GM12878 (cell line): Measurements from ENCODE around the gene SPI1. TPM values are rescaled to one million over a fixed set of nuclear protein-coding genes. Genes with fewer than 3 reads are reported as not detected.
A peak's percentile ranks its signal among the peaks of the same experiment; 100 is the strongest.

ENCODE experiments used
- ATAC-seq: fragments of 200-7000 bp; cut with Tn5 transposase; 3 replicates; pipeline ENCODE4 v1.9.1; 2020; ENCODE audit warnings: mild to moderate bottlenecking, moderate library complexity
- BruUV-seq: library from RNA; stranded (reverse); fragments of 400-500 nt; replicated peaks from 2 replicates; lab custom pipeline; 2021; lab: Mats Ljungman, UMichigan
- CTCF ChIA-PET: fragments of 300-600 bp; sonication (Branson Sonifier 250); formaldehyde crosslinking; extraction: SDS; loops from one replicate; lab custom pipeline; 2021; ENCODE audit warnings: inconsistent platforms; lab: Yijun Ruan, JAX
- POLR2A ChIA-PET: fragments of 350-600 bp; formaldehyde crosslinking; extraction: SDS; loops from one replicate; lab custom pipeline; 2021; ENCODE audit warnings: inconsistent platforms; lab: Charles Lee
- RAD21 ChIA-PET: fragments of 300-600 bp; sonication (Branson Sonifier 250); formaldehyde crosslinking; loops from one replicate; lab custom pipeline; 2023; ENCODE audit warnings: antibody characterized with exemption; ENCODE audit not compliant: unreplicated experiment; lab: Charles Lee
- SMC1A ChIA-PET: fragments of 300-600 bp; sonication (Branson Sonifier 250); formaldehyde crosslinking; loops from one replicate; lab custom pipeline; 2023; ENCODE audit not compliant: unreplicated experiment, uncharacterized antibody; lab: Charles Lee
- DNase-seq: peaks from one replicate; pipeline ENCODE4 v3.0.0-alpha.2; 2011; ENCODE audit warnings: low read depth, low spot score
- FAIRE-seq: peaks from 3 replicates; lab custom pipeline; 2011; peaks lifted over from hg19 to GRCh38; lab: Jason Lieb, UNC
- H2AFZ ChIP-seq: 2 replicates; pipeline ENCODE4 v1.6.0; 2011; ENCODE audit warnings: low read depth, low read length, control low read depth; ENCODE audit not compliant: control insufficient read depth
- H3K27ac ChIP-seq: 2 replicates; pipeline ENCODE4 v1.5.1; 2011; ENCODE audit warnings: control low read depth; ENCODE audit not compliant: control insufficient read depth, insufficient read depth
- H3K27me3 ChIP-seq, 2 experiments: replicated peaks in 1 of 2; 2 replicates each; pipeline versions ENCODE4 v1.6.0 to v1.6.1; 2011; ENCODE audit warnings: low read length in 1 of 2; ENCODE audit not compliant: control insufficient read depth in 2 of 2, insufficient read depth in 2 of 2
- H3K36me3 ChIP-seq, 2 experiments: 2 replicates each; pipeline ENCODE4 v1.5.1; 2011; ENCODE audit warnings: low read length in 1 of 2; ENCODE audit not compliant: control insufficient read depth in 2 of 2, insufficient read depth in 2 of 2
- H3K4me1 ChIP-seq: 2 replicates; pipeline ENCODE4 v1.6.1; 2011; ENCODE audit warnings: mild to moderate bottlenecking, low read length, moderate library complexity, mixed read lengths; ENCODE audit not compliant: control insufficient read depth, insufficient read depth
- H3K4me2 ChIP-seq: 2 replicates; pipeline ENCODE4 v1.6.0; 2011; ENCODE audit warnings: control low read depth; ENCODE audit not compliant: control insufficient read depth, insufficient read depth
- H3K4me3 ChIP-seq: fragments of 200-600 bp; sonication (generic); 2 replicates; pipeline ENCODE4 v1.5.1; 2016
- H3K79me2 ChIP-seq: 2 replicates; pipeline ENCODE4 v1.6.0; 2011; ENCODE audit warnings: low read length; ENCODE audit not compliant: control insufficient read depth, insufficient read depth
- H3K9ac ChIP-seq: 2 replicates; pipeline ENCODE4 v1.8.0; 2011; ENCODE audit warnings: low read length, control low read depth, mixed read lengths; ENCODE audit not compliant: control insufficient read depth, insufficient read depth
- H3K9me3 ChIP-seq: replicated peaks from 3 replicates; pipeline ENCODE4 v1.5.1; 2011; ENCODE audit warnings: mild to moderate bottlenecking, low read length; ENCODE audit not compliant: control insufficient read depth, insufficient read depth
- H4K20me1 ChIP-seq: 2 replicates; pipeline ENCODE4 v1.6.0; 2011; ENCODE audit not compliant: control insufficient read depth, insufficient read depth
- BCL11A ChIP-seq: IDR thresholded peaks from 2 replicates; pipeline ENCODE4 v1.6.1; 2011; ENCODE audit warnings: low read depth, low read length
- DPF2 ChIP-seq: fragments of 450-650 bp; IDR thresholded peaks from 2 replicates; pipeline ENCODE4 v1.6.1; 2017; ENCODE audit warnings: mild to moderate bottlenecking
- IRF4 ChIP-seq: IDR thresholded peaks from 2 replicates; pipeline ENCODE4 v1.6.1; 2011; ENCODE audit warnings: low read depth, low read length
- JUNB ChIP-seq: IDR thresholded peaks from 2 replicates; pipeline ENCODE4 v1.6.1; 2016; ENCODE audit warnings: antibody characterized with exemption, mild to moderate bottlenecking
- NRF1 ChIP-seq: conservative IDR thresholded peaks from 2 replicates; pipeline ENCODE4 v1.6.1; 2011; ENCODE audit warnings: mild to moderate bottlenecking, low read depth, low read length, improper control_type of control experiment
- RFX5 ChIP-seq: IDR thresholded peaks from 2 replicates; pipeline ENCODE4 v1.6.1; 2011; ENCODE audit warnings: low read depth, low read length, improper control_type of control experiment
- ZSCAN29 ChIP-seq: fragments of 450-650 bp; IDR thresholded peaks from 2 replicates; pipeline ENCODE4 v1.6.1; 2017; ENCODE audit warnings: mild to moderate bottlenecking, moderate library complexity
- whole genome bisulfite sequencing: methylation state at CpG from one replicate; pipeline ENCODE4 v1.1.6; 2016; ENCODE audit warnings: low lambda C conversion rate; ENCODE audit not compliant: insufficient replicate concordance, insufficient coverage; ENCODE audit errors: missing lambda C conversion rate; 5-methylcytosine and 5-hydroxymethylcytosine counted together
- in situ Hi-C: fragments of 300-500 bp; cut with MboI; formaldehyde crosslinking; loops from 9 replicates; pipeline ENCODE4 v1.14.3; 2018; ENCODE audit warnings: mixed read lengths
- intact Hi-C: fragments of 100-400 bp; cut with micrococcal nuclease; formaldehyde crosslinking; loops from one replicate; pipeline ENCODE4 v1.14.2; 2022; ENCODE audit not compliant: unreplicated experiment
- polyA plus RNA-seq, 11 experiments: library from polyadenylated mRNA; depleted of rRNA in 4 of 11; unstranded in 6 of 11; stranded (reverse) in 5 of 11; fragments of >200 nt; fragmentation: Nextera tagmentation in 4 of 11; fragmentation: Illumina TruSeq in 1 of 11; extraction: Ambion mirVana in 4 of 11; extraction: Trizol in 1 of 11; gene quantifications; 1 replicate in 1 of 11; 2 replicates in 10 of 11; pipeline versions ENCODE4 v1.2.1 to v1.2.3, GENCODE V29; 2011 to 2016; ENCODE audit warnings: inconsistent platforms in 2 of 11, missing spikeins in 2 of 11, low read depth in 1 of 11
- total RNA-seq, 4 experiments: library from RNA; depleted of rRNA in 3 of 4; stranded (reverse); fragments of >200 nt in 3 of 4; fragmentation: Illumina TruSeq in 1 of 4; extraction: Trizol in 1 of 4; gene quantifications; 2 replicates each; pipeline versions ENCODE4 v1.2.1 to v1.2.3, GENCODE V29; 2013 to 2021

SPI1 gene
- total and polyA plus RNA-seq, 10 of the 15 experiments (the other 5 are each of a cell fraction or from before 2014, with no cell fraction given) = 0.05 to 31.1 (median 9.7) TPM

DNA sequence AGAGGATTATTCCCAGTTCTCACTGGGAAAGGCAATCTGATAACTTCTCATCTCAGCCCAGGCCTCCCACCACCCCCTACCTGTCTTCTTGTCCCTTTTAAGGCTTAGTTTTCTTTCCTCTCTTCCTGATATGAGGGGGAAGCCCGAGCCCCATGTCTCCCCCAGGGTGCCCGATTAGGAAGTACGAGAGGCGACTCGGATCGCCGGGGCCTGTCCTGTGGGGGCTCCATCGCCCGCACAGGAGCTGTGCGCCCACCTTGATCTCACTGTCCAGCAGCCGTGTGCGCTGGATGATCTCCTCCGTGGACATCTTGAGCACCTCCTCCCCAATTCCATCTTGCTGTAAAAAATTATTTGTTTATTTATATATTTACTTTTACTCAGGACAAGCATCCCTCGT lies 47.3 kb upstream of the SPI1 start:
- CTCF ChIA-PET = interaction anchor here (1.1 to 4.2 kb wide), 4 partner anchors 14 to 167 kb away, joined by 3 to 39 read pairs (median 5); no protein-coding TSS in a partner anchor
- no peak for TF ChIP-seq JUNB
- no peak for TF ChIP-seq ZSCAN29
- TF ChIP-seq NRF1 = no peak
- no peak for TF ChIP-seq IRF4
- no peak for TF ChIP-seq BCL11A
- no peak for TF ChIP-seq DPF2
- TF ChIP-seq RFX5 = no peak
- no peaks in the 10 kb centered on the region for H3K27me3 ChIP-seq
- POLR2A ChIA-PET = interaction anchor here (0.5 to 1.7 kb wide), 4 partner anchors 8 to 207 kb away, joined by 3 to 4 read pairs (median 3); partner anchors contain the start of genes ACP2 and SLC39A13
- peaks cover 22% of the 10 kb centered on the region for H3K79me2 ChIP-seq
- in situ Hi-C loops (no loop called here), intact Hi-C loops (loop anchor here (5.0 kb wide), 1 partner anchor 248 kb away; the partner anchor contains the start of gene ARFGAP2)
- no peaks in the 10 kb centered on the region for H3K9me3 ChIP-seq
- TSS peak; percentile 81 for BruUV-seq
- peak overlapping the region; percentile 97 for H3K4me3 ChIP-seq
- peak overlapping the region; percentile 98 for H3K9ac ChIP-seq
- RAD21 ChIA-PET = interaction anchor here (1.2 kb wide), 1 partner anchor 177 kb away, joined by 3 read pairs; the partner anchor contains the start of gene ACP2
- SMC1A ChIA-PET = interaction anchor here (0.8 to 1.4 kb wide), 2 partner anchors 52 to 289 kb away, joined by 3 read pairs; no protein-coding TSS in a partner anchor
- peak overlapping the region; percentile 99 for H3K27ac ChIP-seq
- peaks cover 12% of the 10 kb centered on the region for H3K4me1 ChIP-seq
- H2AFZ ChIP-seq = peak overlapping the region; percentile 100; the same call in 1 of the 2 replicates
- FAIRE-seq (no peak), ATAC-seq (peak; percentile 12), DNase-seq (no peak)
- no peaks in the 10 kb centered on the region for H4K20me1 ChIP-seq
- peaks cover 16 to 24% of the 10 kb centered on the region in 2 experiments for H3K36me3 ChIP-seq
- WGBS = 9% methylated on average over 14 of the region's 14 CpGs
- H3K4me2 ChIP-seq = peak overlapping the region; percentile 98
